Peyer's patch (tissue), 4 donors: ENCODE measurements around the gene MAPK13. TPM values are rescaled to one million over a fixed set of nuclear protein-coding genes. Genes with fewer than 3 reads are reported as not detected.

Source experiments
- DNase-seq, 3 donors: peaks; one replicate each; pipeline ENCODE4 v3.0.0-alpha.2; 2017 to 2019
- H3K27ac ChIP-seq, 4 donors: fragments of 200-600 bp; sonication (generic); one replicate each; pipeline ENCODE4 v1.5.1; 2016 to 2019
- H3K27me3 ChIP-seq, 2 donors: fragments of 200-600 bp; sonication (generic); one replicate each; pipeline ENCODE4 v1.5.1; 2019
- H3K36me3 ChIP-seq, 3 donors: fragments of 200-600 bp; sonication (generic); one replicate each; pipeline ENCODE4 v1.5.1; 2016 to 2019
- H3K4me1 ChIP-seq, 4 donors: fragments of 200-600 bp; sonication (generic); one replicate each; pipeline ENCODE4 v1.5.1; 2016 to 2019
- H3K4me3 ChIP-seq, 4 donors: fragments of 200-600 bp; sonication (generic); 1 replicate in 3 of 4; 2 replicates in 1 of 4; pipeline ENCODE4 v1.5.1; 2016 to 2019; ENCODE audit warnings: mild to moderate bottlenecking in 1 of 4
- H3K9me3 ChIP-seq, 4 donors: fragments of 200-600 bp; sonication (generic); one replicate each; pipeline ENCODE4 v1.5.1; 2016 to 2019; ENCODE audit warnings: mild to moderate bottlenecking in 1 of 4
- POLR2A ChIP-seq, 2 donors: fragments of 450-650 bp; IDR thresholded peaks; one replicate each; pipeline ENCODE4 v1.5.1; 2017; ENCODE audit warnings: antibody characterized with exemption in 2 of 2, mild to moderate bottlenecking in 2 of 2, moderate library complexity in 2 of 2
- total RNA-seq, 4 donors: library from RNA; depleted of rRNA; stranded (reverse); fragments of >200 nt; gene quantifications; one replicate each; pipeline ENCODE4 v1.1.0, GENCODE V29; 2016
- TF ChIP-seq, protein P1 (sequence below), 6 experiments: fragments of 450-650 bp in 4 of 6; fragments of 200-600 bp in 2 of 6; sonication (generic) in 1 of 6; IDR thresholded peaks; one replicate each; pipeline ENCODE4 v1.5.1; 2017 to 2019; ENCODE audit warnings: antibody characterized with exemption in 6 of 6, mild to moderate bottlenecking in 3 of 6, moderate library complexity in 1 of 6

Gene MAPK13
- total RNA-seq, 4 donors from 2014 or later = 66.0 to 149 (median 131) TPM

DNA sequence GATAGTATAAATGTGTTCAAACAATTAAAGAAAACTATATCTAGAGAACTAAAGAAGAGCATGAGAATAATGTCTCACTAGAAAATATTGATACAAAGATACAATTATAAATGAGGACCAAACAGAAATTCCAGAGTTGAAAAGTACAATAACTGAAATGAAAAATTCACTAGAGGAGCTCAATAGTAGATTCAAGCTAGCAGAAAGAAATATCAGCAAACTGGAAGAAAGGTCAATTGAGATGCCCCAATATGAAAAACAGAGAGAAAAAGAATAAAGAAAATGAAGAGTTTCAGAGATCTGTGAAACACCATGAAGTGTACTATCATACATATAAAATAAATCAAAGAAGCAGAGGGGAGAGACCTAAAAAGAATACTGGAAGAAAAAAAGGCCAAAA is 48.2 kb downstream of the MAPK13 start:
- TF ChIP-seq, protein P1, sequence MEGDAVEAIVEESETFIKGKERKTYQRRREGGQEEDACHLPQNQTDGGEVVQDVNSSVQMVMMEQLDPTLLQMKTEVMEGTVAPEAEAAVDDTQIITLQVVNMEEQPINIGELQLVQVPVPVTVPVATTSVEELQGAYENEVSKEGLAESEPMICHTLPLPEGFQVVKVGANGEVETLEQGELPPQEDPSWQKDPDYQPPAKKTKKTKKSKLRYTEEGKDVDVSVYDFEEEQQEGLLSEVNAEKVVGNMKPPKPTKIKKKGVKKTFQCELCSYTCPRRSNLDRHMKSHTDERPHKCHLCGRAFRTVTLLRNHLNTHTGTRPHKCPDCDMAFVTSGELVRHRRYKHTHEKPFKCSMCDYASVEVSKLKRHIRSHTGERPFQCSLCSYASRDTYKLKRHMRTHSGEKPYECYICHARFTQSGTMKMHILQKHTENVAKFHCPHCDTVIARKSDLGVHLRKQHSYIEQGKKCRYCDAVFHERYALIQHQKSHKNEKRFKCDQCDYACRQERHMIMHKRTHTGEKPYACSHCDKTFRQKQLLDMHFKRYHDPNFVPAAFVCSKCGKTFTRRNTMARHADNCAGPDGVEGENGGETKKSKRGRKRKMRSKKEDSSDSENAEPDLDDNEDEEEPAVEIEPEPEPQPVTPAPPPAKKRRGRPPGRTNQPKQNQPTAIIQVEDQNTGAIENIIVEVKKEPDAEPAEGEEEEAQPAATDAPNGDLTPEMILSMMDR (IDR thresholded peaks at IDR 0.05) = no peak
- TF ChIP-seq POLR2A (IDR thresholded peaks at IDR 0.05) = no peak
- Histone ChIP-seq H3K27me3 (no peaks in the 10 kb centered on the region), H3K4me3 (no peak overlapping the region), H3K9me3 (peaks cover 0 to 6% (median 0%) of the 10 kb centered on the region in 4 donors), H3K27ac (no peak overlapping the region), H3K4me1 (no peaks in the 10 kb centered on the region), H3K36me3 (no peaks in the 10 kb centered on the region)
- no peak for DNase-seq

DNA sequence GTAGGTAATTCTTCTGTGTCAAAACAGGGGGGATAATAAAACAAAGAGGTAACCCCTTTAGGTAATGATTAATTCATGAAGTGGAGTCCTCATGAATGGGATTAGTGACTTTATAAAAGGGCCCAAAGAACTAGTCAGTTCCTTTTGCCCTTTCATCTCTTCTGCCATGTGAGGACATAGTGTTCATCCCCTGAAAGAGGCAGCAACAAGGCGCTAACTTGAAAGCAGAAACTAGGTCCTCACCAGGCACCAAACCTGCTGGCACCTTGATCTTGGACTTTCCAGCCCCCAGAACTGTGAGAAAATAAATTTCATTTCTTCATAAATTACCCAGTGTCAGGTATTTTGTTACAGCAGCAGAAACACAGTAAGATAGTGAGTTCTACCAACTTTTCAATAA is 49.8 kb downstream of the MAPK13 start:
- TF ChIP-seq, protein P1 (IDR thresholded peaks at IDR 0.05) = no peak
- no peak for TF ChIP-seq POLR2A (IDR thresholded peaks at IDR 0.05)
- no peaks in the 10 kb centered on the region for H3K27me3 ChIP-seq

DNA sequence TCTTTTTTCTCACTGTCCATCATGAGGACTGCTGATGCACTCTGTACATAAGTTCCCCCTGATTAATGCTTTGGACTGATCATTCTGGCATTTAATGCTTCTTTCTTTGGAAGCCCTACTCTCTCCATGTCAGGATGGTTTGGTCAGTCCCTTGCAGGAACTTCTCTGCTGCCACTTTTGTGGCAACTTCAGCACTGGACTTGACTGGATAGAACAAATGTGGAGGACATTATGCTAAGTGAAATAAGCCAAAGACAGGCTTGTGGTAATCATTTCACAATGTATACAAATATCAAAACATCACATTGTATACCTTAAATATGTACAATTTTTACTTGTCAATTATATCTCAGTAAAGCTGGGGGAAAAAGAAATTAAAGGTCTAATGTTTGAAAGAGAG is 54.0 kb downstream of the MAPK13 start:
- no peaks in the 10 kb centered on the region for H3K27me3 ChIP-seq
- H3K4me1 ChIP-seq = no peaks in the 10 kb centered on the region
- no peaks in the 10 kb centered on the region for H3K9me3 ChIP-seq
- no peak overlapping the region for H3K4me3 ChIP-seq
- H3K27ac ChIP-seq = no peak overlapping the region
- TF ChIP-seq, protein P1 (IDR thresholded peaks at IDR 0.05) = no peak
- TF ChIP-seq POLR2A (IDR thresholded peaks at IDR 0.05) = no peak
- no peak for DNase-seq
- no peaks in the 10 kb centered on the region for H3K36me3 ChIP-seq

More for the DNA sequence above, 49.8 kb downstream of the MAPK13 start:
- Histone ChIP-seq H3K27ac (no peak overlapping the region), H3K4me1 (no peaks in the 10 kb centered on the region), H3K4me3 (no peak overlapping the region), H3K9me3 (peaks cover 0 to 6% (median 0%) of the 10 kb centered on the region in 4 donors), H3K36me3 (no peaks in the 10 kb centered on the region)
- no peak for DNase-seq

DNA sequence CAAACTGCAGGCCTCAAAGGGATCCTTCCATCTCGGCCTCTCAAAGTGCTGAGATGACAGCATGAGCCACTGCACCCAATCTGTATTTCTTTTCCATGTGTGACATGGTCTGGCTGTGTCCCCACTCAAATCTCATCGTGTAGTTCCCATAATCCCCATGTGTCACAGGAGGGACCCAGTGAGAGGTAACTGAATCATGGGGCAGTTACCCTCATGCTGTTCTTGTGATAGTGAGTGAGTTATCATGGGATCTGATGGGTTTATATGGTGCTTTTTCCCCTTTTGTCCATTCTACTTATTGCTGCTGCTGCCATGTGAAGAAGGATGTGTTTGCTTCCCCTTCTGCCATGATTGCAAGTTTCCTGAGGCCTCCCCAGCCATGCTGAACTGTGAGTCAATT is 55.9 kb downstream of the MAPK13 start:
- H3K27ac ChIP-seq = no peak overlapping the region
- no peak for TF ChIP-seq POLR2A (IDR thresholded peaks at IDR 0.05)
- TF ChIP-seq, protein P1 (IDR thresholded peaks at IDR 0.05) = no peak
- H3K9me3 ChIP-seq = no peaks in the 10 kb centered on the region
- no peaks in the 10 kb centered on the region for H3K36me3 ChIP-seq
- no peaks in the 10 kb centered on the region for H3K4me1 ChIP-seq
- no peak for DNase-seq
- H3K27me3 ChIP-seq = no peaks in the 10 kb centered on the region
- no peak overlapping the region for H3K4me3 ChIP-seq

DNA sequence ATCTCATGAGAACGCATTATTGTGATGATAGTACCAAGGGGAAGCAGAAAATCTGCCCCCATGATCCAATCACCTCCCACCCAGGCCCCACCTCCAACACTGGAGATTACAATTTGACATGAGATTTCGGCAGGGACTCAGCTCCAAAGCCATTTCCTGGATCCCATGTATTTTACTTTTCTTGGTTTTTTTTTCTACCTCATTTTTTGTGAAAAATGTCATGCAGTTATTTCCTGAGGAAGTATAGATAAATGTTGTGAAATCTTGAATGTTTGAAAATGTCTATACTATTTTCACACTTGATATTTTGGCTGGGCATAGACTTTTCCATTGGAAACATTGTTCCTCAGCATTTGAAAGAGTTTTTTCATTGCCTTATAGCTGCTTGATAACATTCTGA is 57.1 kb downstream of the MAPK13 start:
- TF ChIP-seq POLR2A (IDR thresholded peaks at IDR 0.05) = no peak
- TF ChIP-seq, protein P1 (IDR thresholded peaks at IDR 0.05) = no peak

More for the DNA sequence above, 57.1 kb downstream of the MAPK13 start:
- Histone ChIP-seq H3K9me3 (no peaks in the 10 kb centered on the region), H3K4me1 (no peaks in the 10 kb centered on the region), H3K36me3 (no peaks in the 10 kb centered on the region), H3K27ac (no peak overlapping the region), H3K4me3 (no peak overlapping the region), H3K27me3 (no peaks in the 10 kb centered on the region)
- DNase-seq = no peak

Other genes with a start within 250 kb of the MAPK13 start
- gene SRPK1, start 209.4 kb upstream of the MAPK13 start, total RNA-seq = 100 to 1,000 TPM in 2 of 4 donors, 10 to 100 TPM in 2; 72.4 to 137 (median 112) TPM
- gene SLC26A8, start 105.9 kb upstream of the MAPK13 start, total RNA-seq = 1 to 10 TPM in 1 of 4 donors, not detected in 3; 1.7 TPM
- 100 to 1,000 TPM in 2 of 4 donors, 10 to 100 TPM in 2; 64.4 to 109 (median 97.4) TPM for gene MAPK14, start 102.7 kb upstream of the MAPK13 start, total RNA-seq
- 10 to 100 TPM; 49.6 to 71.0 (median 65.0) TPM for gene BRPF3, start 66.2 kb downstream of the MAPK13 start, total RNA-seq
- 1 to 10 TPM in 3 of 4 donors, not detected in 1; 1.3 to 4.0 (median 3.0) TPM for gene PNPLA1, start 139.5 kb downstream of the MAPK13 start, total RNA-seq
- gene BNIP5, start 206.4 kb downstream of the MAPK13 start, total RNA-seq = 10 to 100 TPM in 3 of 4 donors, 1 to 10 TPM in 1; 9.1 to 35.4 (median 25.3) TPM